Mesenchymal stem cell (in vitro differentiated cells and primary cell): ENCODE results near the gene MRC2.

Experiments
- DNase-seq: peaks from one replicate; pipeline ENCODE4 v3.0.0-alpha.2; 2013
- H2AFZ ChIP-seq: one replicate; pipeline ENCODE4 v1.6.1; 2013; ENCODE audit warnings: low read depth, mild to moderate bottlenecking, control low read depth, inconsistent platforms, low read length, moderate library complexity
- H2AK5ac ChIP-seq: 2 replicates; pipeline ENCODE4 v1.6.1; 2013; ENCODE audit warnings: low read length, moderate library complexity, mild to moderate bottlenecking, inconsistent platforms; ENCODE audit not compliant: severe bottlenecking
- H2BK120ac ChIP-seq: one replicate; pipeline ENCODE4 v1.6.1; 2013; ENCODE audit warnings: low read depth, mild to moderate bottlenecking, inconsistent platforms, low read length, moderate library complexity
- H2BK12ac ChIP-seq, 2 experiments: one replicate each; pipeline ENCODE4 v1.6.1; 2013; ENCODE audit warnings: inconsistent platforms in 2 of 2, low read length in 2 of 2, mild to moderate bottlenecking in 2 of 2, moderate library complexity in 2 of 2, control low read depth in 1 of 2
- H2BK15ac ChIP-seq: one replicate; pipeline ENCODE4 v1.6.1; 2013; ENCODE audit warnings: mild to moderate bottlenecking, low read depth, inconsistent platforms; ENCODE audit not compliant: poor library complexity, severe bottlenecking
- H2BK5ac ChIP-seq: 2 replicates; pipeline ENCODE4 v1.6.1; 2013; ENCODE audit warnings: low read depth, mild to moderate bottlenecking, low read length, control low read depth, inconsistent platforms; ENCODE audit not compliant: poor library complexity, severe bottlenecking
- H3K14ac ChIP-seq, 2 experiments: one replicate each; pipeline ENCODE4 v1.6.1; 2013; ENCODE audit warnings: inconsistent platforms in 2 of 2, low read length in 2 of 2, control low read depth in 1 of 2, mild to moderate bottlenecking in 1 of 2, moderate library complexity in 1 of 2
- H3K18ac ChIP-seq, 2 experiments: one replicate each; pipeline ENCODE4 v1.6.1; 2013; ENCODE audit warnings: inconsistent platforms in 2 of 2, low read length in 2 of 2, control low read depth in 1 of 2, low read depth in 1 of 2, mild to moderate bottlenecking in 1 of 2
- H3K23ac ChIP-seq, 2 experiments: one replicate each; pipeline ENCODE4 v1.6.1; 2013; ENCODE audit warnings: inconsistent platforms in 2 of 2, low read length in 2 of 2, mild to moderate bottlenecking in 2 of 2, moderate library complexity in 2 of 2, control low read depth in 1 of 2
- H3K27ac ChIP-seq: 2 replicates; pipeline ENCODE4 v1.5.1; 2013; ENCODE audit warnings: mild to moderate bottlenecking, moderate library complexity, low read length, control low read depth, inconsistent platforms; ENCODE audit not compliant: poor library complexity, severe bottlenecking
- H3K27me3 ChIP-seq, 2 experiments: 2 replicates each; pipeline versions ENCODE4 v1.6.1 to v1.7.0; 2013; ENCODE audit warnings: low read length in 2 of 2, mild to moderate bottlenecking in 2 of 2, moderate library complexity in 2 of 2, control low read depth in 1 of 2, inconsistent platforms in 1 of 2; ENCODE audit not compliant: control insufficient read depth in 1 of 2, insufficient read depth in 1 of 2
- H3K36me3 ChIP-seq, 2 experiments: 2 replicates each; pipeline versions ENCODE4 v1.6.1 to v1.7.0; 2013; ENCODE audit warnings: low read length in 2 of 2, control low read depth in 1 of 2, inconsistent platforms in 1 of 2, low read depth in 1 of 2, mild to moderate bottlenecking in 1 of 2; ENCODE audit not compliant: insufficient read depth in 2 of 2, control insufficient read depth in 1 of 2
- H3K4ac ChIP-seq, 2 experiments: one replicate each; pipeline ENCODE4 v1.6.1; 2013; ENCODE audit warnings: inconsistent platforms in 2 of 2, low read length in 2 of 2, mild to moderate bottlenecking in 2 of 2, moderate library complexity in 2 of 2, control low read depth in 1 of 2, low read depth in 1 of 2
- H3K4me1 ChIP-seq: 2 replicates; pipeline ENCODE4 v1.6.1; 2013; ENCODE audit warnings: low read depth, low read length, control low read depth; ENCODE audit not compliant: control insufficient read depth, insufficient read depth
- H3K4me2 ChIP-seq: 2 replicates; pipeline ENCODE4 v1.6.1; 2013; ENCODE audit warnings: low read length, mild to moderate bottlenecking, inconsistent platforms; ENCODE audit not compliant: poor library complexity, severe bottlenecking
- H3K4me3 ChIP-seq, 2 experiments: 2 replicates each; pipeline versions ENCODE4 v1.5.1 to v1.7.0; 2013; ENCODE audit warnings: low read length in 2 of 2, mild to moderate bottlenecking in 2 of 2, control low read depth in 1 of 2, low read depth in 1 of 2; ENCODE audit not compliant: insufficient read depth in 1 of 2
- H3K79me1 ChIP-seq: replicated peaks from 2 replicates; pipeline ENCODE4 v1.6.1; 2013; ENCODE audit warnings: mild to moderate bottlenecking, control low read depth, low read length, inconsistent platforms; ENCODE audit not compliant: poor library complexity, severe bottlenecking
- H3K9ac ChIP-seq: 2 replicates; pipeline ENCODE4 v1.7.0; 2013; ENCODE audit warnings: mild to moderate bottlenecking, low read length, moderate library complexity
- H3K9me3 ChIP-seq: 2 replicates; pipeline ENCODE4 v1.7.0; 2013; ENCODE audit warnings: mild to moderate bottlenecking, low read length; ENCODE audit not compliant: control insufficient read depth
- H4K8ac ChIP-seq: one replicate; pipeline ENCODE4 v1.6.1; 2013; ENCODE audit warnings: inconsistent platforms, mild to moderate bottlenecking, low read length, moderate library complexity
- H4K91ac ChIP-seq: one replicate; pipeline ENCODE4 v1.6.1; 2013; ENCODE audit warnings: mild to moderate bottlenecking, low read length, inconsistent platforms
- WGBS: methylation state at CpG from one replicate; pipeline ENCODE4 v1.1.7; 2013; ENCODE audit warnings: mixed read lengths; 5-methylcytosine and 5-hydroxymethylcytosine counted together

Gene MRC2

DNA sequence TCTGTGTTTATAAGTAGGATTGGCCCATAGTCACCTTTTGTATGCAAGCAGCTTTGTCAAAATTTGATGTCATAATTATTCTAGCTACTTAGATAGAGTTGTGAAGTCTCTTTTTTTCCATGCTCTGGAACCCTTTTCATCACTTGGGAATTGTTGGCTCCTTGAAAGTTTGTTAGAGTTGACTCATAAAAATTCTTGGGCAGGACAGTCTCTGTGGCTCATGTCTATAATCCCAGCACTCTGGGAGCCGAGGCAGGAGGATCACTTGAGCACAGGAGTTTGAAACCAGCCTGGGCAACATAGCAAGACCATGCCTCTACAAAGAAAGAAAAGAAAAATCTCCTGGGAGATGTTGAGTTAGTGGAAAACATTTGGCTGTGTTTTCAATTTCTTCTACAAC, 45.7 kb upstream of the MRC2 start:
- Histone ChIP-seq H2AK5ac (no peak overlapping the region), H4K91ac (no peak overlapping the region), H3K9me3 (no peaks in the 10 kb centered on the region), H3K4me1 (no peaks in the 10 kb centered on the region), H2AFZ (no peak overlapping the region), H2BK120ac (no peak overlapping the region), H4K8ac (no peak overlapping the region), H3K4me2 (no peak overlapping the region), H2BK5ac (no peak overlapping the region), H3K23ac (no peak overlapping the region), H2BK15ac (no peak overlapping the region), H3K9ac (no peak overlapping the region), H3K79me1 (peaks cover 20% of the 10 kb centered on the region), H2BK12ac (no peak overlapping the region), H3K14ac (no peak overlapping the region), H3K27ac (no peak overlapping the region), H3K4me3 (no peak overlapping the region), H3K18ac (no peak overlapping the region), H3K4ac (no peak overlapping the region), H3K27me3 (no peaks in the 10 kb centered on the region), H3K36me3 (peaks cover 13 to 65% of the 10 kb centered on the region in 2 experiments)
- 67% methylated on average over 1 of the region's 1 CpG for WGBS
- no peak for DNase-seq

DNA sequence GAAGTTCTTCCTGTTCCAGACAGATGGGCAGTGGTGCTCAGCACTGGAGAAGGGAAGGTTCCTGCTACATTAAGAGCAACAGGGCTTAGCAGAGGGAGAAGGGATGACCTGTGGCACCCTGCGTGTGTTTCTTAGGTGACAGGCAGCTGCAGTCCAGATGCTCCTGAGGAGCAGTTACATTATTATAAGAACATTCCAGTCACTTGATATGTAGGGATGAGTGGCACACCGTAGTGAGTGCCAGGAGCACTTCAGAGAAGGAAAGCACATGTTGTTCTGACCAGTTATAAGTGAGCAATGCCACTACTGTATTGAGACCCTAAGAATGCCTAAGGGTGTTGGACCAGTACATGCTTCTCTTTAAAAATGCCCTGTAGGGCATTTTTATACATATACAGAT, 39.9 kb upstream of the MRC2 start:
- H3K4me2 ChIP-seq, result no peak overlapping the region
- H3K4me1 ChIP-seq, result peaks cover 2% of the 10 kb centered on the region
- H2BK15ac ChIP-seq, result no peak overlapping the region
- H4K91ac ChIP-seq, result no peak overlapping the region
- H2AK5ac ChIP-seq, result no peak overlapping the region
- no peak overlapping the region for H3K14ac ChIP-seq
- WGBS, result 93% methylated on average over 2 of the region's 2 CpGs
- DNase-seq, result no peak
- no peak overlapping the region for H2AFZ ChIP-seq
- no peak overlapping the region for H3K9ac ChIP-seq
- H3K4ac ChIP-seq, result no peak overlapping the region
- H3K79me1 ChIP-seq, result peaks cover 18% of the 10 kb centered on the region
- H3K27ac ChIP-seq, result no peak overlapping the region
- H3K9me3 ChIP-seq, result no peaks in the 10 kb centered on the region
- no peak overlapping the region for H2BK120ac ChIP-seq
- H3K36me3 ChIP-seq, result peaks cover 19 to 76% of the 10 kb centered on the region in 2 experiments
- no peak overlapping the region for H3K4me3 ChIP-seq
- H3K27me3 ChIP-seq, result no peaks in the 10 kb centered on the region
- no peak overlapping the region for H2BK12ac ChIP-seq
- no peak overlapping the region for H3K23ac ChIP-seq
- no peak overlapping the region for H2BK5ac ChIP-seq
- no peak overlapping the region for H3K18ac ChIP-seq
- no peak overlapping the region for H4K8ac ChIP-seq

DNA sequence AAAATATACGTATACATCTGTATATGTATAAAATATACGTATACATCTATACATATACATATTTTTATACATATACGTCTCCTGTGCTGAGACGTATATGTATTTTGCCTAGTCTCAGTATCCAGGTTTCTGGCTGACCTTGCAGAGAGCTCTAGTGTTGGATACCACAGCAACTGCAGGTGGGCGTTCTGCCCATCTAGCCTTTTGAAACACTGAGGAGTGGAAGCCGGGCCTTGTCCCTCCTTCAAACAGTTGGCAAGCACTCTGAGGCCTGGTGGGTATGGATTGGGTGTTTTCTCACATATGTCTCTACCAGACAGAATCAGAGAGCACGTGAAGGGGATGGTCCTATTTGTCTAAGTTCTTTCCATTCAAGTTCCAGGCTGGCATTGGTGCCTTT, 39.4 kb upstream of the MRC2 start:
- 97% methylated on average over 5 of the region's 7 CpGs for WGBS
- Histone ChIP-seq H3K4ac (no peak overlapping the region), H3K9ac (no peak overlapping the region), H2BK15ac (no peak overlapping the region), H3K4me2 (no peak overlapping the region), H2BK5ac (no peak overlapping the region), H3K79me1 (peaks cover 16% of the 10 kb centered on the region), H3K27me3 (no peaks in the 10 kb centered on the region), H3K36me3 (peaks cover 19 to 76% of the 10 kb centered on the region in 2 experiments), H3K23ac (no peak overlapping the region), H3K4me1 (peaks cover 5% of the 10 kb centered on the region), H2AFZ (no peak overlapping the region), H3K9me3 (no peaks in the 10 kb centered on the region), H3K27ac (no peak overlapping the region), H4K91ac (no peak overlapping the region), H2BK12ac (no peak overlapping the region), H3K14ac (no peak overlapping the region), H3K18ac (no peak overlapping the region), H2AK5ac (no peak overlapping the region), H3K4me3 (no peak overlapping the region), H4K8ac (no peak overlapping the region), H2BK120ac (no peak overlapping the region)
- no peak for DNase-seq

DNA sequence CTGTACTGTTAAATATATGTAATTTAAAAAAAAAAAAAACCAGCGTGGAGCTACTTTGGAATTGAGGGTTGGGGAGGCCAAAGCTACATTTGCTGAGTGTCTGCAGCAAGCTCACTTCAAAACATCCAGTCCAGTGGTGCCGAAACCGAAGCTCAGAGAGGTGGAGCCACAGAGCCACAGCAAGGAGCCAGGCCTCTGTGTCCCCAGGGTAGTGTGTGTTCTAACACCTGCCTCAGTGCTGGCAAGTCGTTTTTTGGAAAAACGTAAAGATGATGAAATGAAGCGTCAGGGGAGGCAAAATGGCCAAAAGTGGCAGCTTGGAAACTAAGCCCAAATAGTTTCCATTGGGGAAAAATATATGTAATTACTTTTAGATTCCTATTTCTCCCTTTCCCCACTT, 36.1 kb upstream of the MRC2 start:
- H3K4me3 ChIP-seq, result no peak overlapping the region
- H2AFZ ChIP-seq, result no peak overlapping the region
- DNase-seq, result no peak
- H2BK12ac ChIP-seq, result no peak overlapping the region
- peaks cover 17% of the 10 kb centered on the region for H3K79me1 ChIP-seq
- H3K9me3 ChIP-seq, result peaks cover 4% of the 10 kb centered on the region
- no peaks in the 10 kb centered on the region for H3K27me3 ChIP-seq
- peaks cover 21 to 72% of the 10 kb centered on the region in 2 experiments for H3K36me3 ChIP-seq
- H2BK120ac ChIP-seq, result no peak overlapping the region
- no peak overlapping the region for H3K23ac ChIP-seq
- no peak overlapping the region for H3K9ac ChIP-seq
- no peak overlapping the region for H2AK5ac ChIP-seq
- H3K4me1 ChIP-seq, result peaks cover 5% of the 10 kb centered on the region
- no peak overlapping the region for H2BK5ac ChIP-seq
- no peak overlapping the region for H4K91ac ChIP-seq
- WGBS, result 96% methylated on average over 5 of the region's 6 CpGs
- no peak overlapping the region for H3K18ac ChIP-seq
- H3K4me2 ChIP-seq, result no peak overlapping the region
- no peak overlapping the region for H3K14ac ChIP-seq
- H3K4ac ChIP-seq, result no peak overlapping the region
- H4K8ac ChIP-seq, result no peak overlapping the region
- H2BK15ac ChIP-seq, result no peak overlapping the region
- H3K27ac ChIP-seq, result no peak overlapping the region
